Right lobe of liver (tissue), 4 donors: ENCODE results near the gene GPRASP3.

Experiments
- POLR2A ChIP-seq: fragments of 450-650 bp; IDR thresholded peaks from one replicate; pipeline ENCODE4 v1.6.1; 2017; ENCODE audit warnings: antibody characterized with exemption, mild to moderate bottlenecking
- TF ChIP-seq, protein P1 (sequence below), 4 donors: fragments of 200-600 bp in 3 of 4; fragments of 450-650 bp in 1 of 4; IDR thresholded peaks; one replicate each; pipeline versions ENCODE4 v1.5.1 to v1.8.0; 2016 to 2022; ENCODE audit warnings: antibody characterized with exemption in 4 of 4, mild to moderate bottlenecking in 2 of 4
- donor health status: DM: no; HTN: no; CAD: no.
- donor health status: DM: no; HTN: no; CAD: no.
- donor health status: DM: no; HTN: yes; CAD: no.

DNA sequence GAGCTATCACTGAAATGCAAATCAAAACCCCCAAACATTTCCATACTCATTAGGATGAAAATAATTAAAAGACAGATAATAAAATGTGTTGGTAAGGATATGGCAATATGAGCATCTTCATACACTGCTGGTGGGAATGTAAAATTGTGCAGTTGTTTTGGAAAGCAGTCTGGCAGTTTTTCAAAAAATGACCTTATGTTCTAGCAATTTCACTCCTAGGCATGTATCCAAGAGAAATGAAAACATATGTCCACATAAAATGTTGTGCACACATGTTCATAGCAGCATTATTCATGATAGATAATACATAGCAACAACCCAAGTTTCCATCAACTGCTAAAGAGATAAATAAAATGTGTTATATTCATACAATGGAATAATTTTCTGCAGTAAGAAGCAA, 23.0 kb upstream of the GPRASP3 start:
- TF ChIP-seq, protein P1, sequence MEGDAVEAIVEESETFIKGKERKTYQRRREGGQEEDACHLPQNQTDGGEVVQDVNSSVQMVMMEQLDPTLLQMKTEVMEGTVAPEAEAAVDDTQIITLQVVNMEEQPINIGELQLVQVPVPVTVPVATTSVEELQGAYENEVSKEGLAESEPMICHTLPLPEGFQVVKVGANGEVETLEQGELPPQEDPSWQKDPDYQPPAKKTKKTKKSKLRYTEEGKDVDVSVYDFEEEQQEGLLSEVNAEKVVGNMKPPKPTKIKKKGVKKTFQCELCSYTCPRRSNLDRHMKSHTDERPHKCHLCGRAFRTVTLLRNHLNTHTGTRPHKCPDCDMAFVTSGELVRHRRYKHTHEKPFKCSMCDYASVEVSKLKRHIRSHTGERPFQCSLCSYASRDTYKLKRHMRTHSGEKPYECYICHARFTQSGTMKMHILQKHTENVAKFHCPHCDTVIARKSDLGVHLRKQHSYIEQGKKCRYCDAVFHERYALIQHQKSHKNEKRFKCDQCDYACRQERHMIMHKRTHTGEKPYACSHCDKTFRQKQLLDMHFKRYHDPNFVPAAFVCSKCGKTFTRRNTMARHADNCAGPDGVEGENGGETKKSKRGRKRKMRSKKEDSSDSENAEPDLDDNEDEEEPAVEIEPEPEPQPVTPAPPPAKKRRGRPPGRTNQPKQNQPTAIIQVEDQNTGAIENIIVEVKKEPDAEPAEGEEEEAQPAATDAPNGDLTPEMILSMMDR (IDR thresholded peaks at IDR 0.05) = no peak
- TF ChIP-seq POLR2A = no peak
